H1 (cell line): ENCODE measurements around the gene TMTC2.

Experiments used
- ATF3 ChIP-seq: IDR thresholded peaks from 2 replicates; pipeline ENCODE4 v1.6.1; 2011; ENCODE audit warnings: low read depth, mild to moderate bottlenecking, low read length; ENCODE audit not compliant: insufficient read depth
- CBX5 ChIP-seq: fragments of 300-800, 300-1000 bp; sonication (generic); IDR thresholded peaks from 2 replicates; pipeline ENCODE4 v1.7.1; 2016; ENCODE audit warnings: antibody characterized with exemption, low read length, low read depth
- EZH2 ChIP-seq: fragments of 200-600 bp; sonication (generic); IDR thresholded peaks from 2 replicates; pipeline ENCODE4 v1.7.1; 2012; ENCODE audit warnings: low read depth, mild to moderate bottlenecking, moderate library complexity, low read length, inconsistent platforms; ENCODE audit not compliant: severe bottlenecking
- RBBP5 ChIP-seq: IDR thresholded peaks from 2 replicates; pipeline ENCODE4 v1.7.1; 2012; ENCODE audit warnings: low read depth, mild to moderate bottlenecking, inconsistent platforms, low read length, moderate library complexity, borderline replicate concordance
- TF ChIP-seq, protein P1 (sequence below), 3 experiments: IDR thresholded peaks; 1 replicate in 2 of 3; 2 replicates in 1 of 3; pipeline versions ENCODE4 v1.5.1 to v1.6.1; 2011; ENCODE audit warnings: low read length in 3 of 3, mild to moderate bottlenecking in 3 of 3, inconsistent platforms in 2 of 3, low read depth in 1 of 3, moderate library complexity in 1 of 3; ENCODE audit not compliant: insufficient read depth in 1 of 3; ENCODE audit errors: control extremely low read depth in 1 of 3

DNA sequence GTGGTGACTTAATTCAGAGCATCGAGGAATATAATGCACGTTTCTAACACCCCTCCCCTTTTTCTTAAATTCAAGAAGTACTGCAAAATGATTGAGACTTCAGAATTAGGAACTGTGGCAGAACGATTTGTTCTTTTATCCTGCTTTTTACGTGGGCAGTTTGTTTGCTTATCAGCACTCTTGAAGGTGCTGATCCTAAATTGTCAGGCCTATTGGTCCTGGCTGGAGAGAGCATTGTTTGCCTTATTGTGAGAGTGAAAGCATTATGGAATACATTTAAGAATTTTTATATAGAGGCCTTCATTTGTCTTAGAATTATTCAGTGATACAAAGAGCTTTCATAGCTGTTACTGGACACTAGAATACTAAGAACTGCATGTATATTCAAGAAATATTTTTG is 59.1 kb downstream of the TMTC2 start:
- no peak for TF ChIP-seq ATF3
- TF ChIP-seq EZH2 = no peak
- TF ChIP-seq CBX5 = no peak
- no peak for TF ChIP-seq RBBP5
- TF ChIP-seq, protein P1, sequence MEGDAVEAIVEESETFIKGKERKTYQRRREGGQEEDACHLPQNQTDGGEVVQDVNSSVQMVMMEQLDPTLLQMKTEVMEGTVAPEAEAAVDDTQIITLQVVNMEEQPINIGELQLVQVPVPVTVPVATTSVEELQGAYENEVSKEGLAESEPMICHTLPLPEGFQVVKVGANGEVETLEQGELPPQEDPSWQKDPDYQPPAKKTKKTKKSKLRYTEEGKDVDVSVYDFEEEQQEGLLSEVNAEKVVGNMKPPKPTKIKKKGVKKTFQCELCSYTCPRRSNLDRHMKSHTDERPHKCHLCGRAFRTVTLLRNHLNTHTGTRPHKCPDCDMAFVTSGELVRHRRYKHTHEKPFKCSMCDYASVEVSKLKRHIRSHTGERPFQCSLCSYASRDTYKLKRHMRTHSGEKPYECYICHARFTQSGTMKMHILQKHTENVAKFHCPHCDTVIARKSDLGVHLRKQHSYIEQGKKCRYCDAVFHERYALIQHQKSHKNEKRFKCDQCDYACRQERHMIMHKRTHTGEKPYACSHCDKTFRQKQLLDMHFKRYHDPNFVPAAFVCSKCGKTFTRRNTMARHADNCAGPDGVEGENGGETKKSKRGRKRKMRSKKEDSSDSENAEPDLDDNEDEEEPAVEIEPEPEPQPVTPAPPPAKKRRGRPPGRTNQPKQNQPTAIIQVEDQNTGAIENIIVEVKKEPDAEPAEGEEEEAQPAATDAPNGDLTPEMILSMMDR (IDR thresholded peaks at IDR 0.05; ENCODE audit: control extremely low read depth in 1 of 3, insufficient read depth in 1 of 3, low read depth in 1 of 3, low read length in 3 of 3) = no peak
